Stimulated activated CD8-positive, alpha-beta memory T cell treated with anti-CD3 and anti-CD28 coated beads, Interleukin-7, amount 100 ng/mL, for 48 hours (primary cell): ENCODE measurements around the gene WAC.
"Not testable (repeated sequence)": the region's sequence is repeated elsewhere in the genome, so short reads cannot be mapped to it uniquely, and the experiment has no call there.

Experiments used
- DNase-seq, 2 donors: peaks; one replicate each; pipeline ENCODE4 v3.0.0-alpha.2; 2020; ENCODE audit warnings: low read depth in 1 of 2; ENCODE audit errors: extremely low read depth in 1 of 2

The WAC gene

GRCh38 chr10:28560617-28561016 lies 27.7 kb downstream of the WAC start:
- no peak for DNase-seq

- DNase-seq, result no peak
Observed at GRCh38 chr10:28561531-28561930, 28.6 kb downstream of the WAC start.

DNA sequence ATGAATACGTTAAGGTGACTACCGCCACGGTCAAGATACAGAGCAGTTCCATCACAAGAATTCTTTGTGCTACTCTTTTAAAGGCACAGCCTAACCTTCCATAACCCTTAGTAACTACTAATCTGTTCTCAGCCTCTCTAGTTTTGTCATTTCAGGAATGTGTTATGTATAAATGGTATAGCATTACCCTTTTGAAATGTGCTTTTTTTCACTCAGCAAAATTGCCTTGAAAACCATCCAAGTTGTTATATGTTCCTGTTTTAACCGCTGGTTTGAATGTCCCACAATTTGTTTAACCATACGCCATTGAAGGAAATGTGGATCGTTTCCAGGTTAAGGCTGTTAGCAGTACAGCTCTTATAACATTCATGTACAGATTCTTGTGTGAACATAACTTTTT lies 32.0 kb downstream of the WAC start:
- no peak for DNase-seq

DNA sequence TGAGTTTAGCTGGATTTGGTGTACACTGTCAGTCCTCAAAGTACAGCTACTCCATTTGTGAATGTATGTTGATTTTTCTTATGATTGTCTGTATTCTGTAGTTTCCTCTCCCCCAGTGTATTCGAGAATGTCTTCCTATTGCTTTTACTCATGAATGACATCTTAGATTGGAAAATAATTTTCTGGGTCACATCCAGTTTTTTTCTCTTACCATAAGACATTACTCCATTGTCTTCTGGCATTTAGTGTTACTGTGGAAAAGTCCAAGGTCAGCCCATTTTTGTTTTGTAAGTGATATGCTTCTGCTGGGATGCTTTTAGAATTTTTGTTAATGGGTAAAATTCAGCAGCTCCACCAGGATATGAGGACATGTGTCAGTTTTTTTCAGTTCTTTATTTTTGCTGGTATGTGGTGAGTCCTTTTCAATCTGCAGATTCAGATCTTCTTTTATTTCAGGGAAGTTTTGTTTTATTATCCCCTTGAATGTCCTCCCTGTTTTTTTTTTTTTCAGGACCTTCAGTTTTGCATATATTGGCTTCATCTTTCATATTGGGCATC lies 33.6 kb downstream of the WAC start:
- DNase-seq, result no peak

DNA sequence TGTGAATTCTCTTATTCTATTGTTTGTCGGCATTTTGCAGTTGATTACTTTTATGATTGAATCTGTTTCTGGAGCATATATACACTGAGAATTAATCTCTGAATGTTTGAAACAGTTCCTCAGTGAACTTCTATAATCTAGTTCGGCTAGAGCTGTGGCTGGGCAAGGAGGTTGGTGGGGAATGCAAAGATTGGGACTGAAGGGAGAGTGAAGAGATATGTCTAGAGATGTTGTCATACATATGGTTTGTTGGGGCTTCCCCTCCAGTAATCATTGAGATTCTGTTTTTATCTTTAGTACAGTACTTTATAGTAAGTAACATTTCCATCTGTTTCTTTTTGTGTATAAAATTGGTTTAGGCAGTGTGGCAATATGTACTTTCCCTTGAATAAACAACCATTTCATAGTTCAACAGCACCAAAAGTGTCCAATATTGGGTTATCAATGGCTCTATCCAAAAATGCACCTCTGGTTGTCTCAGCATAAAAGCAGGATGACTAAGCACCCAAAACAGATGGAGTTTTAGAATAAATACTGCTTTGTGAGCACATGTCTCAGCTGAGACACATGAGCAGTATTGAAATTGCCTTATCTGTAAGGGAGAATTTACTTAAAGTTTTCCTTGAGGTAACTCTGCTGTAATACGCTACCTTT lies 36.7 kb downstream of the WAC start:
- no peak for DNase-seq

DNA sequence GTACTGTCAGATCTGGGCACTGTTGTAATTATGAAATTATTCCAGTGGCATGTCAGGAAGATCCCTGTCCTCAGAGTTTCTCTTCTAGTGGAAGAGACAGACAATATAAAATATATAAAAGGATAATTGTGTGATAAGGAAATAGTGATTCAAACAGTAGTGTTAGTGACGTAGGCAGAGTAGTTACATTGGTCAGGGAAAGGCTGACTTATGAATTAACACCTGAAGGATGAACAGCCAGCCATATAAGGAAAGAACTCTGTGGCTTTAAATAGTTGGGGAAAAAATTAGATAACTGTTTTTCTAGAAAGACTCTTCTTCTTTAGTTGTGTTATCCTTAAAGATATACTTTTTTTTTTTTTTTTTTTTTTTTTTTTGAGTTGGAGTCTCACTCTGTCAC lies 37.7 kb downstream of the WAC start:
- DNase-seq, result no peak

DNA sequence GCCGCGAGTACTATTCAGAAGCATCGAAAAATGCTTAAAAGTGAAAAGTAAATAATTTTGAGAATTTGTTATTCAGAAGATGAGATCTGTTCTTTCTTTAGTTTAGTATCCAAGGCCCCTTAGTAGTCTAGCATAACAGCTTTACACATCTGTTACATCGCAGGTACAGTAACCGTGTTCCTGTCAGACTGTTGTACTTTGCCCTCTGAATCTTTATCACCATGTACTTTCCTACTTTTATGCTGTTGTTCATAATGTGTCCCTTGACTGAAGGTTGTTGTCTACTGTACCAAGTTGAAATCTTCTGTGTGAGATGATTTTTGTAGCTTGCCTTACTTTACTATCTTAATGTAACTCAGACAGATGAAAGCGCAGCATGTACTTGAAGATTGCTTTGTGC lies 38.3 kb downstream of the WAC start:
- DNase-seq, result no peak

DNA sequence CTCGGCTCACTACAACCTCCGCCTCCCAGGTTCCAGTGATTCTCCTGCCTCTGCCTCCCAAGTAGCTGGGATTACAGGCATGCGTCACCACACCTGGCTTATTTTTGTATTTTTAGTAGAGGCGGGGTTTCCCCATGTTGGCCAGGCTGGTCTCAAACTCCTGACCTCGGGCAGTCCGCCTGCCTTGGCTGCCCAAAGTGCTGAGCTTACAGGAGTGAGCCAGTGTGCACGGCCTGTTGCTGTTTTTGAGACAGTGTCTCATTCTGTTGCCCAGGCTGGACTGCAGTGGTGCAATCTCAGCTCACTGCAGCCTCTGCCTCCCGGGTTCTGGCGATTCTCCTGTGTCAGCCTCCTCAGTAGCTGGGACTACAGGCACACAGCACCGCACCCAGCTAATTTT lies 41.3 kb downstream of the WAC start:
- DNase-seq, result not testable (repeated sequence)

DNA sequence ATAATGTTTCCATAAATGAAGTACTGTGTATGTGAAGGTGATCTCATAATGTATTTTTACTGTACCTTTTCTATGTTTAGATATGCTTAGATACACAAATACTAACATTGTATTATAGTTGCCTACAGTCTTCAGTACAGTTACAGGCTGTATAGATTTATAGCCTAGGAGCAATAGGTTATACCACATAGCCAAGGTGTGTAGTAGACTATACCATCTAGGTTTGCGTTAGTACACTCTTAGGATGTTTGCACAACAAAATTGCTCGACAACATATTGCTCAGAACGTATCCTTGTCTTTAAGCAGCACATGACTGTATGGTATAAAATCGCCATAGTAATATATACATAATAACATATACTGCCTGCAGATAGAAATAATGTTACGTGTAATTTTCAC lies 42.9 kb downstream of the WAC start:
- DNase-seq, result no peak

DNA sequence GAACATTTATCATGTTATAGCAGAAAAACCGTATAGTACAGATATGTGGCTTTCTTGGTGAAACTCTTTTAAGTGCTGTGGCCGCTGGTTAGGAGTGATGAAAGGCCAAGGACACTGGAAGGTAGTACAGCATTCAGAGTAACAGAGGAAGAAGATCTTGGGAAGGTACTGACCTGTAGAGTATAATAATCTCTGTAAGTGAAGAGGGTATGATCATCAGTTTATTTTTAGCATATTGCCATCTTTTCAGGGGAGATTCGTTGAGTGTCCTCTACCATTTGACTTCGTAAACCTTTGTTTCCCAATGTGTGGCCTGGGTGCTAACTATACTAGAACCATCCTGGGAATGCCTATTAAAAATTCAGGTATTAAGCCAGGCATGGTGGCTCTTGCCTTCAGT lies 44.6 kb downstream of the WAC start:
- DNase-seq, result no peak

DNA sequence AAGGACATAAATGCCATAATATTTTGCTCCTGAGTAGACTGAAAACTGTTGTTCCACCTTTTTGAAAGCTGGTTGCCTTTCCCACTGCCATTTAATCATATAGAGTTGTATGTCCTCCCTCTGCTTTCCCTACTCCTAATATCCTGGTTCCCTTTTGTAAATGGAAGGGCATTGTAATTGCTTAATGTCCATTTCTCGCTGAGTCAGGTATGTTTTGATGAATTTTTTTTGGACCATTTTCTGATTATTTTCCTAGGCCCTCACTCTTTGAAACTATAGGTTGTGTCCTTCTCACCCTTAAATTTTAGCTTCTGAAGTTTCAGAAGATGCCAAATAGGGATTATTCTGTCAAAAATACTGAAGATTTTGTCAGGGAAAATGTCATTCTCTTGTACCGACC lies 45.5 kb downstream of the WAC start:
- DNase-seq, result no peak

- DNase-seq, result no peak
Observed at GRCh38 chr10:28580825-28581224, 47.9 kb downstream of the WAC start.

GRCh38 chr10:28581916-28582315 lies 49.0 kb downstream of the WAC start:
- DNase-seq, result no peak

- no peak for DNase-seq
Observed at GRCh38 chr10:28585076-28585475, 52.2 kb downstream of the WAC start.

GRCh38 chr10:28586176-28586575 lies 53.3 kb downstream of the WAC start:
- DNase-seq, result no peak

DNA sequence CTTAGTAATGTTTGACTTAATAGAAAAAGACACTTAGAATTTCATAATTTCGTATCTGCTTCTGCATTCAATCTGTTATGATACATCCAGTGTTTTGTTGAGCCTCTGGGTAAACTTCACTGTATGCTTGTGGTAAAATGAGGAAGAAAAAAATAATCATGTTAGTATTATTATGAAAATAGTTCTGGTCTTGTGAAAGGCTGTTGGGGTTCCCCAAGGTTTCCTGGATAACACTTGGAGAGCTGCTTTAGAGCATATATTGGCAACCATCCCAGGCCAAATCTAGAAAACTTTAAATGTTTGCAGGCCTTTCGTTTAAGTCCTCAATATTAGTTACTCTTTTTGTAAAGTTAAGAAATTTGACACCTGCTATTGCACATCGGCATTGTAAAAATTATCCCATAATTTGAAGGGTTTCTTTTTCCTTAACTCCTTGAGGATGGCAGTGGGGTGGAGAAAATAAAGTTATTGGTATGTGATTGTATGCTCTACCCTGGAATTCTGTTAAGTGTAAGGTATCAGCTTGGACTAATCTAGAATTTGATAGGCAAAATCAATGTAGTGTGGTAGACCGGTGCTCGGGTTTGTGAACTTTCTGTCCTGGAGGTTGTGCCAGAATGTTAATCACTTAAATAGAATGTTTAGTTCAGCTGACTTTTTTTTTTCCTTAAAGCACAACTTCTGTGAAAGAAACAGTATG lies 54.5 kb downstream of the WAC start:
- DNase-seq, result no peak

GRCh38 chr10:28587970-28588290 lies 55.0 kb downstream of the WAC start:
- DNase-seq, result no peak

- DNase-seq, result no peak
Observed at GRCh38 chr10:28592953-28593352, 60.0 kb downstream of the WAC start.

GRCh38 chr10:28593811-28594210 lies 60.9 kb downstream of the WAC start:
- DNase-seq, result no peak

DNA sequence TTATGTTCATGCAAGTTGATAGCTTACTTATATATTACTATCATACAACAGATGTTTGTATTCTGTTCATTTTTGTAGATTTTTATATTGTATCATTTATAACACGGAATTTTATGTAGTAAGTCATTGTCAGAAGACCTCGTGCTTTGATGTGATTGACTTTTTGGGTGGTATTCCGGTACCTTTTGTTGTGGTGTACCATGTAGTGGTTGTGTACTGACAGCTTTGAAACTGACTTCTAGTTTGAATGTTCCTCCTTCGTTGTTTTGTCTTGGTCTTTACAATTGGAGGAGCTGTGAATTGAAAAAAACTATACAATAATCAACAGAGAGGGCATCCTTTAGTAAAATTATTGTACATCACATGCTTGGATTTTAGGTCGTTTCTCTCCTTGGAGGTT lies 61.5 kb downstream of the WAC start:
- no peak for DNase-seq

GRCh38 chr10:28595613-28596012 lies 62.7 kb downstream of the WAC start:
- DNase-seq, result no peak

GRCh38 chr10:28600056-28600455 lies 67.1 kb downstream of the WAC start:
- DNase-seq, result no peak

- no peak for DNase-seq
Observed at GRCh38 chr10:28601012-28601411, 68.1 kb downstream of the WAC start.
